GM12892 (cell line): ENCODE results near the gene WNT3.

Source experiments
- POLR2A ChIP-seq: IDR thresholded peaks from 2 replicates; pipeline ENCODE4 v1.6.1; 2011; ENCODE audit warnings: low read depth, low read length, control low read depth
- POLR2AphosphoS5 ChIP-seq: IDR thresholded peaks from 2 replicates; pipeline ENCODE4 v1.6.1; 2011; ENCODE audit warnings: low read depth, low read length, control low read depth
- TAF1 ChIP-seq: IDR thresholded peaks from 2 replicates; pipeline ENCODE4 v1.6.1; 2011; ENCODE audit warnings: low read depth, mild to moderate bottlenecking, control low read depth, low read length, borderline replicate concordance

DNA sequence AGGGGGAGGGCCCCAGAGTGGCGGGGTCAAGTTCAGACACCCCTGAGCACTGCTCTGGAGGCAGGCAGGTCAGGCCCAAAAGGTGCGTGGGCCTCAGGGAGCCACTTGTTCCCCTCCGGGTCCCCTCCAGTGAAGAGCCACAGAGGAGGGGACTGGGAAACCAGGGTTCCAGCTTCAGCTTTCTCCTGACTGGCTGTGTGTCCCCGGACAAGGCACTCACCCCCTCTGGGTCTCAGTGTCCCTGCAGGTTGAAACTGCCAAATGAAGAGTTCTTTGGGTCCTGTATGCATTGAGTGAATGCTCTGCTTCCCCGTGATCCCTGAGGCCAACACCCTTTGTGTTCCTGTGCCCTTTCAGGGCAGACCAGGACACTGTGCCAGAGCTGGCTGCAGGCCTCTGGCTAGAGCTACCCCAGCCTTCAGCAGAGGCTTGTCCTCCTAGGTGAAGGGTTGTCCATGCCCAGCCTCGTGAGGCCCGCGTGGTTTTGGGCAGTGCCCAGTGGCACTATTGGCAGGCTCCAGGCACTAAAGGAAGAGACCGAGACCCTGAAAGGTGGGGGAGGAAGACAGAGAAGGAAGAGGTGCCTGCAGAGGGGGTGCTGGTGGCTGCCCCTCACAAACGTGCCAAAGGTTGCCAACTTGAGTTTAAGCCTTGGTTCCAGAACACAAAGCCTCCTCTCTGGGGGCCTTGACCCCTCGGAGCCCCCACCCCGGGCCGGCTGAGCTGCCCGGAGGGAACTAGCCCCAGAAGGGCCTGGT, 13.3 kb upstream of the WNT3 start:
- TF ChIP-seq POLR2AphosphoS5 (no peak), POLR2A (no peak), TAF1 (no peak)
